Measurements from ENCODE around the gene SPATA22.
"Not testable (repeated sequence)": the region's sequence is repeated elsewhere in the genome, so short reads cannot be mapped to it uniquely, and the experiment has no call there.

Gene SPATA22

GRCh38 chr17:3474212-3474611 lies 2.6 kb upstream of the SPATA22 start:
- no peak for DNase-seq (ENCODE audit: low spot score)

DNA sequence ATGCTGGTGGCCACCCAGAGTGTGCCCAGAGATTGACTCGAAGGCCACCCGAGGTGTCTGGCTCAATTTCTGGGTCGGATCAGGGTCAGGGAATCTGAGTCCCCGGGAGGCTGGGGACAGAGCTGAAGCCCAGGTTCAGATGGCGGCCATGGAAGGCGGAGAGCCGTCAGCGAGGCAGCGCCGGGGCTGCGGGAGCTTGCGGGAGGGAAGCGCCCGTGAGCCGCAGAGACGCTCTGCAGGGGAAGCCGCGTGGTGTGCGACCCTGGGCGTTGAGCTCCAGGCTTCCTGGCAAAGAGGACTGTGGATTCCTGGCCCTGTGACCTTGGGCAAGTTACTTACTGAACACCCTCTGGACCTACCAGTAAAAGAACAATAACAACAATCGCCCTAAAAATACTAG lies 518 bp upstream of the SPATA22 start:
- DNase-seq (ENCODE audit: low spot score): no peak

- no peak for DNase-seq (ENCODE audit: low spot score)
Observed at GRCh38 chr17:3469529-3469928, 2.1 kb downstream of the SPATA22 start.

DNA sequence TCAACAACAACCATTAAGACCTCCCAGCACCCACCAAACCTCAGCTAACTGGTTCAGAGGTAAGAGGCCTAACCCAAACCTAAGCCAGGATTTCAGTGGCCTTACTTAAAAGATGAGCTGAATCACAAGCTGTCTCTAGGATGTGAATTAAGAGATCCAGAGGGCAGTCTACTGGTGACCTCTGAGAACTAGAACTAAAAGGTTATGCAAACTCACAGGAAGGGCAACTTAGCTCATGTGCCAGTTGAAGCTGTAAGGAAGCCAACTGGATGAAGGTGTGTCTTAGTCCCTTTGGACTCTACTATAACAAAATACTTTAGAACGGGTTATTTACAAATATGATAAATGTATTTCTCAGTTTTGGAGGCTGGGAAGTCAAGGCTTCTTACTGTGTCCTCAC lies 5.3 kb downstream of the SPATA22 start:
- DNase-seq (ENCODE audit: low spot score): not testable (repeated sequence)

- no peak for DNase-seq (ENCODE audit: low spot score)
Observed at GRCh38 chr17:3448059-3448665, 23.5 kb downstream of the SPATA22 start.

GRCh38 chr17:3447625-3448024 lies 24.0 kb downstream of the SPATA22 start:
- no peak for DNase-seq (ENCODE audit: low spot score)

DNA sequence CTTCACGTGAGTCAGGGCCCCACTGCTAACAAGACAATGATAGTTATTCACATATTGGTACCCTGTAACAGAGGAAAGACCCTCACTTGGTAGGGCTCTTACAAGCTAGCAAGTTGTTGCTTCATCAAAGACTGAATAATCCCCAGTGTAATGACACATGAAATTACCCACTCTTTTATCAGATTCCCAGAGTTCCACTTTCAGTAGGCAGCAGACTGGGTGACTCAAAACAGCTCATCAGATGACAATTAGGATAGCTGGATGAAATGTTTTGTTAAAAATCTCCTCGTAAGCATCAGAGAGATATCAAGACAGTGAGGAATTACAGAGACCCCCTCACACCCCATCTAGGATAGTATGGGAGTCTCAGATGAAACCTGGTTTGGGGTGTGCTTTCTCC lies 31.2 kb downstream of the SPATA22 start:
- DNase-seq (ENCODE audit: low spot score): no peak

DNA sequence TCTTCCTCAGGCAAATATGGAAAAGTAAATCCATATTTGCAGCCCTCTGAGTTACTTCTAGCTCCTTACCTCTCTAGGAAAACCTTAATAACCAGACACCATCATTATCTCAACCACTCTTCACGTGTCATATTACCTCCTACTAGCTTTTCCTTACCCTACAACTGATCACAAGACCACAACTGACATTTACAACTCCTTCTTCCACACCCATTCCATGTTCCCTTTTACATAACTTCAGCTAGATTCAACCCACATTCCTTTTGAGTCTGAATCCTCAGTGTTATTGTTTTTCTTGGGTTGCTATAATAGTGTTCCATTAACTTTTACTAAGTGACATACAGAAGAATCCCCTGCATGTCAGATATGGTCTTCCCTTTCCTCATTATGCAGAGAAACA lies 33.3 kb downstream of the SPATA22 start:
- no peak for DNase-seq (ENCODE audit: low spot score)

GRCh38 chr17:3433741-3434140 lies 37.9 kb downstream of the SPATA22 start, which contains the start of gene OR1E2:
OR1E2 (minus strand) TSS chr17:3433841; CDS start chr17:3433841, 0 bp downstream.
- DNase-seq (ENCODE audit: low spot score): no peak

GRCh38 chr17:3433215-3433614 lies 38.4 kb downstream of the SPATA22 start:
- DNase-seq (ENCODE audit: low spot score): not testable (repeated sequence)

GRCh38 chr17:3418222-3418621 lies 53.4 kb downstream of the SPATA22 start:
- DNase-seq (ENCODE audit: low spot score): no peak

- no peak for DNase-seq (ENCODE audit: low spot score)
Observed at GRCh38 chr17:3415610-3416009, 56.0 kb downstream of the SPATA22 start.

- not testable (repeated sequence) for DNase-seq (ENCODE audit: low spot score)
Observed at GRCh38 chr17:3412216-3412615, 59.4 kb downstream of the SPATA22 start.

DNA sequence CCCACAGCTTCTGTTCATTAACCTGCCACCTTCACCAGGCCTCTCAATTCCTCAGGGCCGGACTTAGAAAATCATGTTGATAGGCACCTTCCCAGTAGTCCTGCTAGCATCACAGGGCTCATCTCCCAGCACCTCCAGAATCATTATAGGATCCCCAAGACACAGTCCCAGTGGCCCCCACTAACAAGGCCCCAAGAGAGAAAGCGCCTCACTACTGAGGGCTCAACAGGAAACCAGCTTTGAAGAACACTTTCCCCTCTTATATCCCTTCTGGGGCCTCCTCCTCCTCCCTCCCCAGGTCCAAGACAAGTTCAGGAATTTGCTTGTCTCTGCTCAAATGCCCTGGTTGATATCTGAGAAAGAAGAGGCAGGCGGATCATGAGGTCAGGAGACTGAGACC lies 60.5 kb downstream of the SPATA22 start, which contains the start of gene OR3A3:
Gene OR3A3 (plus strand): TSS at position 301 of the 400 bp plus-strand sequence.
- no peak for DNase-seq (ENCODE audit: low spot score)

DNA sequence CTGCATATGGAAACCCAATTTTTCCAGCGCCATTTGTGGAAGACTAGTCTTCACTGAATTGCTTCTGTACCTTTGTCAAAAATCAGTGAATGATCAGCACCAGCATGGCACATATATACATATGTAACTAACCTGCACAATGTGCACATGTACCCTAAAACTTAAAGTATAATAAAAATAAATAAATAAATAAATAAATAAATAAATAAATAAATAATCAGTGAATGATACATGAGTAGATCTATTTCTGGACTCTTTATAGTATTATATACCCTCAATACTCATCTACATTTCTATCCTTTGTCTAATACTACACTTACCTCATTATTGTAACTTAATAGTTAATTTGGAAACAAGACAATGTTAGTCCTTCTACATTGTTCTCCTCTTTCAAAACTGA lies 67.8 kb downstream of the SPATA22 start:
- not testable (repeated sequence) for DNase-seq (ENCODE audit: low spot score)

DNA sequence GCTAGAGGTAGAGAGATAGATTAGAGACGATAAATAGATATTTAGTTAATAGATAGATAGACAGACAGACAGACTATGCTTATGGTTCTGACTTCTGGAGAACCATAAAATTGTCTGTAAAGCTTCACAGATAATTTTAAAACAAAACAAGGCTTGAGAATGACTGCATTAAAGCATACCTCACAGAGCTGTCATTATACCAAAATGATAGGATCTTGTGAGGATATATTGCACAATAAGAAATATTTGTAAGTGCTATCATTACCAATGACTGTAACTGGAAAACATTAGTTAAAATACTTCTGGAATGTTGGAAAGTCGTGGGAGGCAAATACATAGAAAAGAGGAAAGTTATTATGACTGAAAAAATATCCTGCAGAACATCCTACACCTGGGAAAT lies 69.8 kb downstream of the SPATA22 start:
- DNase-seq (ENCODE audit: low spot score): no peak

GRCh38 chr17:3400055-3400454 lies 71.6 kb downstream of the SPATA22 start:
- DNase-seq (ENCODE audit: low spot score): no peak

DNA sequence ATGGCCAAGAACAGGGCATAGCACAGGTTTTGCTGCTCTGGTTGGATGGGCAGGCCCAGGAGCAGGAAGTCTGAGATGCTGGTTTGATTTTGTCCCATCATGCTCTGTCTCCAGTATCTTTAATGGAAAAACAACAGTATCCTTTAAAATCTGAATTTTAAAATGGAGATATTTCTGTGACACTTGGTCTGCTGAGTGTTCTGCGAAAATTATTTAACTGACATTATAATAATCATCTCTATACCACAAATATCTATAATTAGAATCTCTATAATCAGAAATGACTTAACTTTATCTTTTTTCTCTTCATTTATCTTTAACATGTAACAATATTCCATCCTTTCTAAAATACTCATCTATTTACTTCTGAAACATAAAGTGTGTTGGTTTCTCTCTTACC lies 73.3 kb downstream of the SPATA22 start, which contains the start of gene OR1E1:
Gene OR1E1 (minus strand): TSS at position 101 of the 400 bp plus-strand sequence. CDS start 0 bp downstream, at position 101.
- DNase-seq (ENCODE audit: low spot score): no peak

GRCh38 chr17:3397801-3398200 lies 73.8 kb downstream of the SPATA22 start:
- DNase-seq (ENCODE audit: low spot score): not testable (repeated sequence)
